ENCODE data around the gene PARVG. TPM values are rescaled to one million over a fixed set of nuclear protein-coding genes. Genes with fewer than 3 reads are reported as not detected.

The PARVG gene
- total RNA-seq, 1 experiment from 2014 or later, result 1.3 TPM

DNA sequence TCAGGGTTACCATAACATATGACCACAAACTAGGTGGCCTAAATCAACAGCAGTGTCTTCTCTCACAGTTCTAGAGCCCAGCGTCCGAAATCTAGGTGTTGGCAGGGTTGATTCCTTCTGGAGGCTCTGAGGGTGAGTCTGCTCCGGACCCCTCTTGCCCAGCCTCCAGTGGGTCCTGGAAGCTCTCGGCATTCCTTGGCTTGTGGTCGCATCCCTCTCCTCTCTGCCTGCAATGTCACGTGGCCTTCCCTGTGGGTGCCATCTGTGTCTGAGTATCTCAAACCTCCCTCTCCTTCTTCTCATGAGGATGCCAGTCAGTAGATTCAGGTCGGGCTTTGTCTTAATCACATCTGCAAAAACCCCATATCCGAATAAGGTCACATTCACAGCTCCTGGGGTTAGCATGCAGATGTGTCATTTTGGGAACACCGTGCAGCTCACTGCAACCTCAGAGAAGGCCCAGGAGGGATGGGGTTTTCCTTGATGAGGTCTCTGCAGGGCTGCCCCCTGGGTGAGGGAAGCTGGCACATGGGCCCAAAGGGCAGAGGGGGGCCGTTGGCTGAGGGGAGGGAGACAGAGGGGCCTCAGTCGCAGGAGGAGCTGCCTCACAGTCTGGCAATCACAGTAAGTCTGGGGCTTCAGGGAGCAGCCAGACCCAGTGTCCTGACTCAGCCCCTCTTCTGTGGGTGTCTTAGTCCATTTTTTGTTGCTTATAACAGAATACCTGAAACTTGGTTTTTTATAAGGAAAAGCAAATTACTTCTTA, 41.2 kb downstream of the PARVG start:
- no peak overlapping the region for H4K5ac ChIP-seq (ENCODE audit: insufficient read length, low read depth, low read length)
- no peak overlapping the region for H3K23ac ChIP-seq (ENCODE audit: insufficient read length, low read depth, low read length)
- H4K91ac ChIP-seq (ENCODE audit: insufficient read length, low read depth, low read length), result no peak overlapping the region
- H3K9me3 ChIP-seq (ENCODE audit: control insufficient read depth, low read depth, low read length), result no peaks in the 10 kb centered on the region
- no peak overlapping the region for H3K14ac ChIP-seq (ENCODE audit: insufficient read depth, low read length)
- H3K27me3 Mint-ChIP-seq (ENCODE audit: low read depth), result peaks cover 14% of the 10 kb centered on the region
- no peak overlapping the region for H3K4ac ChIP-seq (ENCODE audit: low read depth, low read length)
- no peaks in the 10 kb centered on the region for H3K79me2 ChIP-seq (ENCODE audit: insufficient read depth, low read length)
- no peak overlapping the region for H3K27ac Mint-ChIP-seq
- H3K56ac ChIP-seq (ENCODE audit: insufficient read length, low read depth, low read length), result no peak overlapping the region
- no peak for DNase-seq
- no peak overlapping the region for H2BK12ac ChIP-seq (ENCODE audit: insufficient read length, low read depth, low read length)
- H3K4me1 ChIP-seq (ENCODE audit: insufficient read depth, low read length), result no peaks in the 10 kb centered on the region
- H4K8ac ChIP-seq (replicated peaks; ENCODE audit: insufficient read length, low read depth, low read length), result no peak overlapping the region
- H2BK20ac ChIP-seq (ENCODE audit: low read depth, low read length, poor library complexity, severe bottlenecking), result no peak overlapping the region
- peaks cover 9 to 10% of the 10 kb centered on the region in 2 experiments; a peak in 4 of 5 replicates for H3K9me3 Mint-ChIP-seq
- no peaks in the 10 kb centered on the region for H3K27me3 ChIP-seq (ENCODE audit: insufficient read depth, low read length)
- H3K23me2 ChIP-seq (ENCODE audit: insufficient read length, low read depth, low read length, poor library complexity, severe bottlenecking), result no peaks in the 10 kb centered on the region
- no peak overlapping the region for H2AFZ ChIP-seq (ENCODE audit: low read length)
- no peaks in the 10 kb centered on the region for H3K4me1 Mint-ChIP-seq
- H4K20me1 ChIP-seq (ENCODE audit: control insufficient read depth, insufficient read depth, insufficient read length), result peaks cover 5% of the 10 kb centered on the region
- no peak overlapping the region for H2BK5ac ChIP-seq (ENCODE audit: insufficient read length, low read length)
- TF ChIP-seq, protein P1, sequence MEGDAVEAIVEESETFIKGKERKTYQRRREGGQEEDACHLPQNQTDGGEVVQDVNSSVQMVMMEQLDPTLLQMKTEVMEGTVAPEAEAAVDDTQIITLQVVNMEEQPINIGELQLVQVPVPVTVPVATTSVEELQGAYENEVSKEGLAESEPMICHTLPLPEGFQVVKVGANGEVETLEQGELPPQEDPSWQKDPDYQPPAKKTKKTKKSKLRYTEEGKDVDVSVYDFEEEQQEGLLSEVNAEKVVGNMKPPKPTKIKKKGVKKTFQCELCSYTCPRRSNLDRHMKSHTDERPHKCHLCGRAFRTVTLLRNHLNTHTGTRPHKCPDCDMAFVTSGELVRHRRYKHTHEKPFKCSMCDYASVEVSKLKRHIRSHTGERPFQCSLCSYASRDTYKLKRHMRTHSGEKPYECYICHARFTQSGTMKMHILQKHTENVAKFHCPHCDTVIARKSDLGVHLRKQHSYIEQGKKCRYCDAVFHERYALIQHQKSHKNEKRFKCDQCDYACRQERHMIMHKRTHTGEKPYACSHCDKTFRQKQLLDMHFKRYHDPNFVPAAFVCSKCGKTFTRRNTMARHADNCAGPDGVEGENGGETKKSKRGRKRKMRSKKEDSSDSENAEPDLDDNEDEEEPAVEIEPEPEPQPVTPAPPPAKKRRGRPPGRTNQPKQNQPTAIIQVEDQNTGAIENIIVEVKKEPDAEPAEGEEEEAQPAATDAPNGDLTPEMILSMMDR (conservative IDR thresholded peaks at IDR 0.05), result no peak
- H3K79me1 ChIP-seq (ENCODE audit: insufficient read depth, low read depth, low read length, poor library complexity, severe bottlenecking), result no peaks in the 10 kb centered on the region
- no peak overlapping the region for H2BK15ac ChIP-seq (ENCODE audit: low read depth, low read length)
- no peak overlapping the region for H3T11ph ChIP-seq (ENCODE audit: low read length)
- no peak overlapping the region for H3K4me2 ChIP-seq (ENCODE audit: insufficient read depth, insufficient read length, low read length)
- H2BK120ac ChIP-seq (ENCODE audit: low read depth, low read length, poor library complexity, severe bottlenecking), result no peak overlapping the region
- no peak overlapping the region for H3K18ac ChIP-seq (ENCODE audit: insufficient read length, low read depth, low read length)
- no peak overlapping the region for H3K4me3 Mint-ChIP-seq
- no peak overlapping the region for H3K27ac ChIP-seq (ENCODE audit: insufficient read length, low read depth, low read length)
- peaks cover 0 to 9% (median 0%) of the 10 kb centered on the region in 3 experiments; a peak in 2 of 7 replicates for H3K36me3 Mint-ChIP-seq (ENCODE audit: insufficient read depth in 1 of 3, low read depth in 3 of 3)
- no peak overlapping the region for H2AK5ac ChIP-seq (ENCODE audit: insufficient read length, low read length)
- H3K9ac ChIP-seq (ENCODE audit: extremely low read depth, insufficient read length, low read length), result no peak overlapping the region
- no CpG with 5 or more reads among the region's 11 CpGs for WGBS (ENCODE audit: extremely low coverage, insufficient read length, low lambda C conversion rate)

All from H9 (cell line).